Measurements from ENCODE around the gene NEFH. TPM values are rescaled to one million over a fixed set of nuclear protein-coding genes. Genes with fewer than 3 reads are reported as not detected.

Gene NEFH
- total RNA-seq, 1 experiment from 2014 or later = not detected

GRCh38 chr22:29451863-29452262 lies 28.2 kb upstream of the NEFH start (continued):
- TF ChIP-seq CTCF (IDR thresholded peaks at IDR 0.05 in 2 of 3, conservative IDR thresholded peaks at IDR 0.05 in 1 of 3; ENCODE audit: borderline replicate concordance in 1 of 3, insufficient read depth in 1 of 3, low read depth in 2 of 3, low read length in 2 of 3) = no peak

- intact Hi-C loops (cut with micrococcal nuclease) = no loop called here
- Histone ChIP-seq H3K4me3 (replicated peaks in 1 of 2; ENCODE audit: low read depth in 1 of 2, low read length in 2 of 2) (no peak overlapping the region), H3K36me3 (ENCODE audit: control insufficient read depth in 1 of 2, insufficient read depth in 2 of 2, low read length in 2 of 2) (no peaks in the 10 kb centered on the region), H3K27ac (ENCODE audit: low read depth, low read length) (no peak overlapping the region), H3K27me3 (ENCODE audit: insufficient read depth, low read length) (no peaks in the 10 kb centered on the region), H3K9me2 (ENCODE audit: insufficient read depth) (no peaks in the 10 kb centered on the region), H3K79me2 (ENCODE audit: insufficient read depth, low read length) (no peaks in the 10 kb centered on the region), H3K9ac (ENCODE audit: low read length) (no peak overlapping the region), H3K4me2 (ENCODE audit: low read length) (no peak overlapping the region), H3K9me3 (ENCODE audit: control insufficient read depth in 1 of 2, insufficient read depth in 1 of 2, low read depth in 1 of 2, low read length in 2 of 2) (no peaks in the 10 kb centered on the region), H4K20me1 (ENCODE audit: insufficient read depth) (no peaks in the 10 kb centered on the region), H2AFZ (ENCODE audit: low read depth, low read length, poor library complexity, severe bottlenecking) (no peak overlapping the region), H3K4me1 (ENCODE audit: control insufficient read depth in 1 of 2, insufficient read depth in 2 of 2, low read length in 2 of 2) (peaks cover 0 to 6% of the 10 kb centered on the region in 2 experiments; a peak in 1 of 4 replicates)
- no TSS peak for BruUV-seq (replicated peaks)
- POLR2A ChIA-PET = no interaction called here
- TF ChIP-seq CTCF (IDR thresholded peaks at IDR 0.05 in 2 of 3, conservative IDR thresholded peaks at IDR 0.05 in 1 of 3; ENCODE audit: borderline replicate concordance in 1 of 3, insufficient read depth in 1 of 3, low read depth in 2 of 3, low read length in 2 of 3) (no peak), ZFX (IDR thresholded peaks at IDR 0.05) (no peak), EGR1 (IDR thresholded peaks at IDR 0.05; ENCODE audit: low read depth) (no peak), ZNF274 (IDR thresholded peaks at IDR 0.05; ENCODE audit: low read depth, low read length) (no peak), REST (IDR thresholded peaks at IDR 0.05; ENCODE audit: low read depth) (no peak), ATF3 (IDR thresholded peaks at IDR 0.05) (no peak)
- no peak for DNase-seq (ENCODE audit: low read depth, low spot score)
- CTCF ChIA-PET = interaction anchor here (1.3 kb wide), 1 partner anchor 16 kb away, joined by 3 read pairs; no protein-coding TSS in a partner anchor
- ATAC-seq = no peak
- RAD21 ChIA-PET (ENCODE audit: low non-redundant PET in 1 of 2, low total read pairs in 2 of 2, uncharacterized antibody in 2 of 2, unreplicated experiment in 2 of 2) = no interaction called here
Observed at GRCh38 chr22:29454276-29454675, 25.7 kb upstream of the NEFH start.
